Measurements from ENCODE around the gene FAM184A.
"Not testable (repeated sequence)": the region's sequence is repeated elsewhere in the genome, so short reads cannot be mapped to it uniquely, and the experiment has no call there.

The FAM184A gene, protein sequence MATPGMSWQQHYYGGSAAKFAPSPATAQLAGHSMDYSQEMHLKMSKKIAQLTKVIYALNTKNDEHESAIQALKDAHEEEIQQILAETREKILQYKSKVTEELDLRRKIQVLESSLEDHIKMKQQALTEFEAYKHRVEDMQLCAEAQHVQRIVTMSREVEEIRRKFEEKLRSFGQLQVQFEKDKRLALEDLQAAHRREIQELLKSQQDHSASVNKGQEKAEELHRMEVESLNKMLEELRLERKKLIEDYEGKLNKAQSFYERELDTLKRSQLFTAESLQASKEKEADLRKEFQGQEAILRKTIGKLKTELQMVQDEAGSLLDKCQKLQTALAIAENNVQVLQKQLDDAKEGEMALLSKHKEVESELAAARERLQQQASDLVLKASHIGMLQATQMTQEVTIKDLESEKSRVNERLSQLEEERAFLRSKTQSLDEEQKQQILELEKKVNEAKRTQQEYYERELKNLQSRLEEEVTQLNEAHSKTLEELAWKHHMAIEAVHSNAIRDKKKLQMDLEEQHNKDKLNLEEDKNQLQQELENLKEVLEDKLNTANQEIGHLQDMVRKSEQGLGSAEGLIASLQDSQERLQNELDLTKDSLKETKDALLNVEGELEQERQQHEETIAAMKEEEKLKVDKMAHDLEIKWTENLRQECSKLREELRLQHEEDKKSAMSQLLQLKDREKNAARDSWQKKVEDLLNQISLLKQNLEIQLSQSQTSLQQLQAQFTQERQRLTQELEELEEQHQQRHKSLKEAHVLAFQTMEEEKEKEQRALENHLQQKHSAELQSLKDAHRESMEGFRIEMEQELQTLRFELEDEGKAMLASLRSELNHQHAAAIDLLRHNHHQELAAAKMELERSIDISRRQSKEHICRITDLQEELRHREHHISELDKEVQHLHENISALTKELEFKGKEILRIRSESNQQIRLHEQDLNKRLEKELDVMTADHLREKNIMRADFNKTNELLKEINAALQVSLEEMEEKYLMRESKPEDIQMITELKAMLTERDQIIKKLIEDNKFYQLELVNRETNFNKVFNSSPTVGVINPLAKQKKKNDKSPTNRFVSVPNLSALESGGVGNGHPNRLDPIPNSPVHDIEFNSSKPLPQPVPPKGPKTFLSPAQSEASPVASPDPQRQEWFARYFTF

DNA sequence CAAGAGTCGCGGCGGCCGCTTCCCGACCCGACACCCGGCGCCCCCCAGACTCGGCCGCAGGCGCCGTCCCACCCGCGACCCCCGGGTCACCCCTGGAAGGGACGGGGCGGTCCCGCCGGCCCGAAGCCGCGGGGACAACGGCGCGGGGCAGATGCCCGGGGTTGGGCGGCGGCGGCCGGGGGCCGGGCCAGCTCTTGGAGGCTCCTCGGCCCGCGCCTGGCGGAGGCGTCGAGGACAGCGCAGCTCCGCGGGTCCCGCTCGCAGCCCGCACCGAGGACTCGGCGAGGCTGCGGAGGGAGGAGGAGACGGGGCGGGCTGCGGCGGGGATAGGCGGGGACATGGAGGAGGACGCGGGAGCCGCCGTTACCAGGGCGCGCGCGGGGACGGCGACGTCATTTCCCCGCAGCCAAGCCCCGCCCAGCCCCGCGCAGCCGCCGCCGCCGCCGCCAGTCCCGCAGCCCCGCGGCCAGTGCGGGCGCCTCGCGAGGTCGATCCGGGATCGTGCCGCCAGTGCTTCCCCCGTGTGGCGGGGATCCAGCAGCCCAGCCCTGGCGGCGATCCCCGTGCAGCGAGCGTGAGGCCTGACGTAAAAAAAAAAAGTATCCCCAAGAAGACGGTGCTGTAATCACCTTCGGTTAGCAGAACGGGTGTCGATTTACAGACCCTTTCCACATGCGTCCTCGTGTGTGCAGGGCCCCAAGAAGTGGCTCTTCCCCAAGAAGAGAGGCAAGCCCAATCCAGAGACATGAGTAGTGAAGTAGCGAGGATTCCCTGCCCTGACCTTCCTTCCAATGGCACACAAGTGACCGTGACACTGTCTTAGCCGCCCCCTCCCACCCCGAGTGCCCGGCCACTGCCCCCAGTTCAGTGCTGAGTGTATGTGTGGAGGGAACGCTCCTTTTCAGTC lies at the start of gene FAM184A:
Gene FAM184A, minus strand, starts transcription at position 289 of the 907 bp plus-strand sequence. CDS start 365 bp downstream, outside the sequence.
- DNase-seq (ENCODE audit: low spot score), result peak; percentile 64

DNA sequence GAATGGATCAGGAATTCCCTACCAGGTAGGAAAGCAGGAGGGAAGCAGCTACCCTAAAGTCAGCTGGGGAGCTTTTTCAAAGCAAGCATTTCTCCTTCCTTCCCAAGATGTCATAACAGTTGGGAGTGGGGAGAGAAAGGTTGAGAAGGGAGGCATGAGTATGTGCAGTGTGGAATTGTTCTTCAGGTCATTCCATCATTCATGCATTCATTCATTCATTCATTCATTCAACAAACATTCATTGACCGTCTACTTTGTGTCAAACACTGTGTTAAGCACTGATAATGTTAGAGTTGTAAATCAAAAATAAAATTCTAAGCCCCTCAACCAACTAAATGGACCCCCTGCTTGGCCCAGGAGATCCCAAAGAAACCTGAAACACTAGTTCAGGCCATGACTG lies 49.2 kb upstream of the FAM184A start:
- no peak for DNase-seq (ENCODE audit: low spot score)

DNA sequence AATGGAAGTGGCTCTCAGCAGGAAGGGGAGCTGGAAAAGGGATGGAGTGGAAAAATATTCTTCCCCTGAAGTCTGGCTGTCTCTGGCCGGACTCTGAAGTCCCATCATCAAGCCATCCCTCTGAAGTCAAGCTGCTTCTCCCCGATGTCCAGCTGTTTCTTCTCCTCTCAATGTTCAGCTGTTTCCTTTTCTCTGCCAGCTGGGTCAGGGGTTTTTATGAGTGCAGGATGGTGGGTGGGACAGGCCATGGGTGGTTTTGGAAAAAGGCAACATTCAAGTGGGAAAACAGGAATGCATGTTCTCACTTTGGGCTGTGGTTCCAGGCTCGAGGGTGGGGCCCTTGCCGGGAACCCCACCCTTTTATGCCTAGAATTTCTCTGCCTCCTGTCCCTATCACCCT lies 48.4 kb upstream of the FAM184A start:
- no peak for DNase-seq (ENCODE audit: low spot score)

DNA sequence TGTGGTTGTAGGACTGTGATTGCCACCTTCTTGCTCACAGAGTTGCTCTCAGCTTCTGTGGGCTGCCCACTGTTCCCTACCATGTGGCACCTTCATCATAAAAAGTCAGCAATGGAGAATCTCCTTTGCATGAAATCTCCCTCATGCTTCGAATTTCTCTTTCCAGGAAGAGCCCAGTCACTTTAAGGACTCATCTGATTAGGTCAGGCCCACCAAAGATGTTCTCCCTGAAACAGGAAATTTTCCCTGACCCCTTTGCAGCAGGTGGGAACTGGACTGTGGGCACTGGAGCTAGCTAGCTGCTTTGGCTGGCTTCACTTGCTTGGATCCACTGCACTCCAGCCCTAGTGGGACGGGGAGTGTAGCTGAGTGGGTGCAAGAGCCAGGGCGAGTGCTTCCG lies 47.7 kb upstream of the FAM184A start:
- no peak for DNase-seq (ENCODE audit: low spot score)

DNA sequence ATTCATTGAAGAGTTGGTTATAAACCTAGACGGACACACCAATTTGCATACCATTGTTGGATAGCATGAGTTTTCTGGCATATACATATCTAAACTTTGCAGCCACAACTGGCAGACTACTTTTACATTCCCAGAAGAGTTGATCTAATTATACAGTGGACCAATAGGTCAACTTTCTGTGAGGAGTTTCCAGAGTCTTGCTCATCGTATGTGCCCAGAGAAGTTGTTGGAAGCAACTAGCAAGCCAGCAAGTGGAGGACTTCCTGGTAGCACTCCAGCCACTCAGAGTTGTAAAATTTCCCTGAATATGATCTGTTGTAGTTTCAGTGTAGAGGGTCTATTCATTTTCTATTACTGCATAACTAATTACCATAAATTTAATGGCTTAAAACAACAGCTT lies 47.1 kb upstream of the FAM184A start:
- no peak for DNase-seq (ENCODE audit: low spot score)

DNA sequence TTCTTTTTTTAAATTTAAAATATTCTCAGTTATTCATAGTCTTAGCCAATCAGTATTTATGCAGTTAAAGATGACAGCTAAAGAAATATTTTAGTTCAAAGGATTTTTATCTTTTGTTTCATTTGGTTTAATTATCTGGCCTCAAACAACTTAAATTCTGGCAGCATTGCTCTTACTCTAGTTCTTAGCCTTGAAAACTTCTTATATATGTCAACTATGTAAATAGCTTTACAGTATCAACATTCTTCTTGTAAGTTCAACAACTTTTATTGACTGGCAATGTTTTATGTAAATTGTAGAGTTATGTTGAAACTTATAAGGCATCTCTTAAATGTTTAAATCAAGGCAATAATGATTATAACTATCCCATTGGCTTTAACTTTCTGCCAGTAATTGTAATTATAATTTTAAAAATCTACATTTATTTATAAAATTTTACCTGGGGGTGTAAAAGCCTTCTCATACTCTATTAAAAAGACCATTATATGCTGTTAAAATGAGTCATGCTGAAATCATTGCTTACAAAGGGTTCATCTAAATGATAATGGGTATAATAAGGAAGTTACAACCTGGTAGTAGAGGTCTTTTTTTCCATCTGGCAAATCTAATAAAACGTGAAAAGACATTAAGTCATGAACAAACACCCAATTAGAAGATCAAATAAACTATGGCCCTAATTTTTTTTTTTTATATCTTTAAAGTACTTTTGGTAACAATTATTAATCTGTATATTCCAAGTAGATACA lies 45.8 kb upstream of the FAM184A start:
- DNase-seq (ENCODE audit: low spot score), result no peak

DNA sequence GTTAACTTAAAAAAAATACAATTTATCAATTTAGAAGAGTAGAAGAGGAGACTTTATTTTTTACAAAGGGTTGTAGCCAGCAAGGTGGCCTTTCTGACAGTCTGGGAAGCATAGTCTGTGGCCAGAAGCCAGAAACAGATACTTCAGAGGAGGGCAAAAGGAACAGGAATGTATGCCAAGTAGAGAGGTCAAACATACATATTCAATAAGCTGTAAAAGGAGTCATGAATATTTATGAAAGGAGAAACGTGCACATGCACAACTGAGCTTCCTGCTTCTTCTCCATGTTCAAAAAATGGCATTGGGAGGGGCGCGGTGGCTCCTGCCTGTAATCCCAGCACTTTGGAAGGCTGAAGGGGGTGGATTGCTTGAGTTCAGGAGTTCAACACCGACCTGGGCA lies 43.9 kb upstream of the FAM184A start:
- DNase-seq (ENCODE audit: low spot score), result no peak

DNA sequence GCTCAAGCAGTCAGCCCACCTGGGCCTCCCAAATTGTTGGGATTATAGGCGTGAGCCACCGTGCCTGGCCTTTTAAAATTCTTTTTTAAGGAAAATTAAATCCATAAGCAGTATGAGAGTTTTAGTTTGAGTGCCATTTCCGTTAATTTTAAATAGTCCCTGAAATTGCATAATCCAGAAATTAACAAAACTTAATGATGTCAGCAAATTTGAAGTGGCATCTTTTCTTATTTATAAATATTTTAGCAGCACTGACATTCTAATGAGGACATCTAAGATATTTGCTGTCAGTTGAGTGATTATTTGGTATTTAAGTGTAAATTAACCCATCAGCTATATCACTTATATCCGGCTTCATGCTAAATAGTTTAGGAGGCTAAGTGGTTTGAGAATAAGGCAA lies 42.9 kb upstream of the FAM184A start:
- no peak for DNase-seq (ENCODE audit: low spot score)

DNA sequence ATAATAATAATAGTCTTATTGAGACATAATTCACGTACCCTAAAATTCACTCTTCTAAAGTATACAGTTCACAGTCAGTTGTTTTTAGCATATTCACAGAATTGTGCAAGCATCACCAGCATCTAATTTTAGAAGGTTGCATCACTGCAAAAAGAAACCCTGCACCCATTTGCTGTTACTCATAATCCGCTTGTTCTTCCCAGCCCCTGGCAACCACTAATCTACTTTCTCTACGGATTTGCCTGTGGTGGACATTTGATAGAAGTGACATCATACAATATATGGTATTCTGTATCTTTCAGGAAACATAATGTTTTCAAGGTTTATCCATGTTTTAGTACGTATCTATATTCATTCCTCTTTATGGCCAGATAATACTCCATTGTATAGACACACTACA lies 41.5 kb upstream of the FAM184A start:
- DNase-seq (ENCODE audit: low spot score), result no peak

DNA sequence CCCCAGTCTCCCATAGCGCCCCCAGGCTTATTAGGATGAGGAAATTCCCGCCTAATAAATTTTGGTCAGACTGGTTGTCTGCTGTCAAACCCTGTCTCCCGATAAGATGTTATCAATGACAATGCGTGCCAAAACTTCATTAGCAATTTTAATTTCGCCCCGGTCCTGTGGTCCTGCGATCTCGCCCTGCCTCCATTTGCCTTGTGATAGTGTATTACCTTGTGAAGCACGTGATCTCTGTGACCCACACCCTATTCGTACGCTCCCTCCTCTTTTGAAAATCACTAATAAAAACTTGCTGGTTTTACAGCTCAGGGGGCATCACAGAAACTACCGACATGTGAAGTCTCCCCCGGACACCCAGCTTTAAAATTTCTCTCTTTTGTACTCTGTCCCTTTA lies 40.6 kb upstream of the FAM184A start:
- DNase-seq (ENCODE audit: low spot score), result not testable (repeated sequence)

DNA sequence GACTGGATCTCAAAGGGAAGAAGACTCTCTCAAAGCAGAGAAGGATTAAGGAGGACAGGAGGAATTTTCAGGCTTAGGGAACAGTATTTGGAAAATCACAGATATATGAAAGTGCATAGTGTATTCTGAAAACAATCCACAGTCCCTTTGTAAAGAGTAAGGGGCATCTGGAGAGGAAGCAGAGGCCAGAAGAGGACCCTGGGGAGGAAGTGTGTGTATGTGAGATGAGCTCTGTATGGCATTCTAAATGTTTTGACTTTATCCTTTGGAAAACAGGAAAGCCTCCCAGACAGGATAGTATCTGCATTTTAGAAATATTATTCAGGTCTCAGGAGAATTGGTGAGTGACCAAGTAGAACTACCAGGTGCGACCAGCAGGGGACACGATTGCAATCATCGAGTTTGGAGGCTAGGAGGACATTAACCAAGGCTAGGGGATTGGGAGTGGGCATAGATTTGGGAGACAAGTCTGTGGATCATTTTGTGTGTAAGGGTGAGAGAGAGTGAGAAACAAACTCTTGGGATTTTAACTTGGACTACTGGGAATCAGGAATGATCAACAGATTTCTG lies 38.3 kb upstream of the FAM184A start:
- no peak for DNase-seq (ENCODE audit: low spot score)

DNA sequence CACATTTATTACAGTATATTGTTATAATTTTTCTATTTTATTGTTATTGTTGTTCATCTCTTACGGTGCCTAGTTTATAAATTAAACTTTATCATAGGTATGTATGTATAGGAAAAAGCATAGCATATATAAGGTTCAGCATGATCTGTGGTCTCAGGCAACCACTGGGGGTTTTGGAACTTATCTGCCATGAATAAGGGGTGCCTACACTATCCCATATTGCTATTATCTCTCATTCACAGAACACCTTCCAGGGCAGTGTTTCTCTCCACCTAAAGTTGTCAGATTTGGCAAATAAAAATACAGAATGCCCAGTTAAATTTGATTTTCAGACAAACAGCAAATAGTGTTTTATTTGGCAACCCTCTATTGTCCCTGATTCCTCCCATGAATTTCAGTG lies 35.5 kb upstream of the FAM184A start:
- no peak for DNase-seq (ENCODE audit: low spot score)

DNA sequence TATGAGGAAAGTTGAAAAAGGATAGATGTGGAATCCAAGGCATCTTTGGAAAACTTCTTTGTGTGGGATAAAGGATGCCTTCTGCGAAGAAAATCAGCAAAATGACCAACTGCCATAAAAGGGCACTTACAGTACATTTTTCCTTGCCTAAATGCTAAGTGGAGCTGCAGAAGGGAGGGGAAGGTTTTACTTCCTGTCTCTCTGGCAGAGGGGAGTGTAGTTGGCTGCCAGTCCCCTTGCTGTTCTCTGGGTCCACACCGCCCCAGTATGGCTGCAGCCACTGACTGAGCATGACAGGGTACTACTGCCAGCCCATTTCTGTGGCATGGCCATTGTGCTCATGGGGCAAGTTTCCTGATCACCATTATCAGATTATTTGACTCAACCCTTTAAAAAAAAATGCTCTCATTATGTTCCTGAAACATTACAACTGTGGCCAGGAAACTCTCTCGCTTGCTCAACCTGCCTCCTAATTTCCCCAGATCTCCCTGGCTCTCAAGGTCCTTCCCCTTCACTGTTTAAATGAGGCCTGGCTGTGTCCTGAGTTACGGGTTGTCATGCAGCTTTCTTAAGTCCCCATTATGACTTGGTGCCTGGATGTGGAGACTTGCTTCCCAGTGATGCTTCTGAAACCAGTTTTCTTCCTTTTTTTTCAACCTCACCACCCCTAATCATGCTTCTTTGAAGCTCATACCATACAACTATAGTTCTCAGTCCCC lies 34.5 kb upstream of the FAM184A start:
- DNase-seq (ENCODE audit: low spot score), result no peak

DNA sequence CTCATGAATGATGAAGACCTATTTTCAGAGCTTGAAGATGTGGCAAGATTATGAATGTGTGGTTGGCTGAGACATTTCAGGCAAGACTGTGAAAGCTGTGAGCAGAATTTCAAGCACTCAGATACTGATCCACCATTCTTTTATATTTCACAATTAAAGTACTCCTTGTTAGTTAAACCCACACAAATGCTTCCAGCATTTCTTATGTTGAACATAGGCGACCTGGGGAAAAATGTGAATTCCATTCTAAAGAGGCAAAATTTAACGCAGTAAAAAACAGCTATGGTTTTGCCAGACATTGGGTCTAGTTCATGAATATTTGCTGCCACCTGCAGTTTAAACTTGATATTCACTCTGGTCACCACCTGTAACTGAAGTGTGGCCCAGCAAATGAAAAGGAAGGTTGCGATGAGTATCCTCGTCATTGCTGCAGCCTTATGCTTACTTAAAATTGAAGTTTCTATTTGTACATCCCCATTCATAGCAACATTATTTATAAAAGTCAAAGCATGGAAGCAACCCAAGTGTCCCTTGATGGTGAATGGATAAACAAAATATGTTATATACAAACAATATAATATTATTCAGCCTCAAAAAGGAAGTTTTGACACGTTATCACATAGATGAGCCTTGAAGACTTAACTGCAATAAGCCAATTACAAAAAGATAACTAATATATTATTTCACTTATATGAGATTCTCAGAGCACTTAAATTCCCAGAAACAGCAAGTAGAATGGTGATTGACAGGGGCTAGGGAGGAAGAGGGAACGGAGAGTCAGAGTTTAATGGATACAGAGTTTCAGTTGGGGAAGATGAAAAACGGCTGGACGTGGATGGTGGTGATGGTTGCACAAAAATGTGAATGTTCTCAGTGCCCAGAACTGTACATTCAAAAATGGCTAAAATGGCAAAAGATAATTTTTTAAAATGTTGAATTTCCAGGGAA lies 32.4 kb upstream of the FAM184A start:
- DNase-seq (ENCODE audit: low spot score), result peak; percentile 72

DNA sequence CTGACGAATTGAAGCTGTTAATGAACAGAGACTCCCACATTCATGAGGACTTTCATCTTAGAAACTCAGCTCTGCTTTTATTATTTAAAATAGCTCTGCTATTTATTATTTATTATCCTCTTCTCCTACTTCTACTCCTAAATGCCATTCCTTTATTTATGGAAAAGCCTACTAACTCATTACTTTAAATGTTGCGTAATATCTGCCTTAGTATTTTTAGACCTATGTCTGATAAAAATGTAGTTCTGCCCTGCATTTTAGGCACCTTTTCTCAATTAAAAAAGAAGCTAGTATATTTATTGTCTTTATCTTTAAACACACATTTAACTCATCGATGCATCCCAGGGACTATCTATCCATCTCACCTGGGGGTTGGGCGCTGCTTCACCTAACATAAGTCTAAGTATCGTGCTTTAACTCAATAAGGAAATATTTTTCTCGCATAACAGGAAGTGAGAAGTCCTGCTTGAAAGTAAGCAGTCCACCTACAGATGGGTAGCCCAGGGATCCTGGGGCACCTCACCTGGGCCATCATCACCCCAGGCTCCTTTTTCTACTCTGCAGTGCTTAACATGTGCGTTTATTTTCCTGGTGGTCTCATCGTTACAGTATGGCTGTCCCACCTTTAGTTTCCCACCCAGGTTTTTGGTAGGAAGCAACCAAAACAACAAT lies 31.3 kb upstream of the FAM184A start:
- DNase-seq (ENCODE audit: low spot score), result no peak

DNA sequence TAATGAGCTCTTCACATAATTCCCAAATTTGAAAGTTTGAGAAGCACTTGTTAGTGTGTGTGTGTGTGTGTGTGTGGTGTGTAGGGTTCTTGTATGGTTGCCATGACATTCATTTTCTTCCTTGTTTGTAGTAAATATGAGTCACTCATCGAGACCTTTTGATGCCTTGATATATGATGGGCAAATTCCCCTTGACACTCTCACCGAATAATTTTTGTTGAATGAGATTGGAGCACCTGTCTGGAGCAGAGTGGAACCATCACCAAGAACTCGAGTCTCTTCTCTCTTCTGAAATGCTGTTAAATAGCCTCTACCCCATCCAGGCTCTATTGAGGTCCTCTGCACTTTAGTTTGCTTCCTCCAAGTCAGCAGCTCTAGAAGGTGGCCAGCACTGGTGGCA lies 29.6 kb upstream of the FAM184A start:
- no peak for DNase-seq (ENCODE audit: low spot score)

DNA sequence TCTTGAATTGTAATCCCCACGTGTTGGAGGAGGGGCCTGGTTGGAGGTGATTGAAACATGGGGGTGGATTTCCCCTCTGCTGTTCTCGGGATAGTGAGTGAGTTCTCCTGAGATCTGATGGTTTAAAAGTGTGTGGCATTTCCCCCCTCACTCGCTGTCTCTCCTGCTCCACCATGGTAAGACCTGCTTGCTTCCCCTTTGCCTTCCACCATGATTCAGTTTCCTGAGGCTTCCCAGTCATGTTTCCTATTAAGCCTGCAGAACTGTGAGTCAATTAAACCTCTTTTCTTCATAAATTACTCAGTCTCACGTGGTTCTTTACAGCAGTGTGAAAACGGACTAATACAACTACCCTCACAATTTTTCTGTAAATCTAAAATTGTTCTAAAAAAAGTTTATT lies 26.8 kb upstream of the FAM184A start:
- DNase-seq (ENCODE audit: low spot score), result no peak

DNA sequence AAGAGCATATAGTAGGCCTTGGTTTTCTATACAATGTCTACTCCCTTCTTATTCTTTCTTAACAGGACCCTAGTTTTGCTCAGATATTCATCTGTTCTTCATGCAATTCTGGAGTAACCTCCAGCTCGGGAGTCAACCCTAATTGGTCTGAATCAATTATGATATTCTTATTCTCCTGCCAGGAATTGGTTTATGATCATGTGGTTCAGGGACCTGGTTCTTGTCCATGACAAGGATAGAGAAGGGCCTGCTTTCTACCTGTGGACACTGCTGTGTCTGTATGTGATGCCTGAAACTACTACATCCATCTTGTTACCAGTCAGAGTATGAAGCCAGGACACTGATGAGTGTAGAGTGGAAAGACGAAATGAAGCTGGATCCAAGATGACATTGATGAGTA lies 24.4 kb upstream of the FAM184A start:
- DNase-seq (ENCODE audit: low spot score), result no peak
